HG02840 (cell line): ENCODE measurements around the gene HOXD3.

Source experiments
- ATAC-seq: cut with Tn5 transposase; IDR thresholded peaks from one replicate; pipeline ENCODE4 v1.9.1; 2021; ENCODE audit warnings: mild to moderate bottlenecking, moderate library complexity, moderate number of reproducible peaks; ENCODE audit not compliant: unreplicated experiment, low FRiP score

HOXD3 gene

GRCh38 chr2:176156807-176157498 lies at the start of gene HOXD3:
Gene HOXD3 (plus strand): TSS chr2:176157307. CDS start chr2:176169115, 11,808 bp downstream.
- ATAC-seq: no peak

GRCh38 chr2:176107731-176108181 lies 49.4 kb upstream of the HOXD3 start:
- ATAC-seq: no peak

GRCh38 chr2:176109192-176109901 lies 47.8 kb upstream of the HOXD3 start:
- no peak for ATAC-seq

DNA sequence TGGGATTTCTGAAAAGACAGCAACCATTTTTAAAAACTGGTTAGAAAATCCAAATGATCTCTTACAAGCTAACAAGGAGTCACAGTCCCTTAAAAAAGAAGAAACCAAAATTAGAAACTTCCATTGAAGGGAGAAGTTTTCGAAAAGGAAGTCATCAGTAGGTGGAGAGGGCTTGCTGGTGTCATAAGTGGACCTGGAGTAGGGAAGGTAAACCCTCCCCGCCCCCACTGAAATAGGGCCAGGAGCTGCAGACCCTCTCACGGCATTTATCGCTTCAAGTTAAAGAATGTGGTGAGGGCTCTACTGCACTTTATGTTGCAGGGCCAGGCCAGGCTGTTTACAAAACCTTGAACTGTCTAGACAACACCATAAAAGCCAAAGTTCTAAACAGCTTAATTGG lies 47.2 kb upstream of the HOXD3 start:
- ATAC-seq: no peak

DNA sequence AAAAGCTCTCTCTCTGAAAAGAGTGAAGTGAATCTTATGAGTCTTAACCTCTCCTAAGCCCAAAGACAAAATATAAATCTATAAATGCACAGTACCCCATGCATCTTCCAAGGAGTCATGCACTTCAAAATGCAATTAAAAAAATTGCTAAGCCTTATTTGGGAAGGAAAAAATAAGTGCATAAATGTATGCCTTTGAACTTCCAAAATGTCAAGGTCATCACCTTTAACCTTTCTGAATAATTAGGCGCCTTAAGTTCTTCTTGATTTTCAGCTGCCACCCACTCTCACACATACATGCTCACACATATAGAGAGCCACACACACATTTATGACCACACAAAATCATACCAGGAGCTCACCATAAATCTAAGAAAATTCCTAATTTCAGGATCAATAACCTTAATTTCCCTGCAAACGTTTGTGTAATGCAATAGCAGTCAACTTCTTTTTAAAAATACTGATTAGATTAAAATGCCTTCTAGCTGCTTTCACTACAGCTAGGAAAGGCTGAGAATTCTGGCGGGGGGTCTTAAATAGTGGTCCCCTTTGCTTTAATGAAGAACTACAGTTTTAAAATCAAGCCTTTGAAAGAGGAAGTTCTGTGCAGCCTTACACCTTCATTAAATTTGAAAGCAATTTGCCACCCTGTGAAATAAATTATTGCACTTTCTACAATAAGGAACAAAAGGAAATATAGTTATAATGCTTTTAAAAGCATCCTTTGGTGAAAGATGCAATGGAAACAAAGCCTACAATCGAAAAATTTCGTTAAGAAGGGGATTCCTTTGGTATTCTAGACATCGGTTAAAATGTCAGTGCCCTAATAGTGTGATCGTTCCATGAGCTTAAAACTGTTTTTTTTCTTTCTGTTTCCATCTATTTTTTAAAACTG lies 46.4 kb upstream of the HOXD3 start:
- no peak for ATAC-seq

DNA sequence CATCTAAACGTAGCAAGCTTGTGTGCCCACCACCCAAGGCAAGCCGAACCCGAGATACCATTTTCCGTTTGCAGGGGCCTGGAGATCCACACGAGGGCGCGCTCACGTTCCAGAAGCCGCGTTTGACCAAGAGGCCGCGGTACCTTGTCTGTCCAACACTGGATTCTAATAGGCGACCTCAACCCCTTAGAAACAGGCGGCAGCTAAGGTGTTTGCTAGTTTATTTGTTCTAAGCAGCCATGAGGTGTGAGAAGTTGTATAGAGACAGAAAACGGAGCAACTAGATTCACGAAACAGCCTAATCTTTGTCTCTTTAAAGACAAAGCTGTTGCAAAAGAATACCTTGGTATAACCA lies 45.8 kb upstream of the HOXD3 start:
- ATAC-seq: no peak

- no peak for ATAC-seq
These were observed 45.2 kb upstream of the HOXD3 start for GRCh38 chr2:176111846-176112374.

DNA sequence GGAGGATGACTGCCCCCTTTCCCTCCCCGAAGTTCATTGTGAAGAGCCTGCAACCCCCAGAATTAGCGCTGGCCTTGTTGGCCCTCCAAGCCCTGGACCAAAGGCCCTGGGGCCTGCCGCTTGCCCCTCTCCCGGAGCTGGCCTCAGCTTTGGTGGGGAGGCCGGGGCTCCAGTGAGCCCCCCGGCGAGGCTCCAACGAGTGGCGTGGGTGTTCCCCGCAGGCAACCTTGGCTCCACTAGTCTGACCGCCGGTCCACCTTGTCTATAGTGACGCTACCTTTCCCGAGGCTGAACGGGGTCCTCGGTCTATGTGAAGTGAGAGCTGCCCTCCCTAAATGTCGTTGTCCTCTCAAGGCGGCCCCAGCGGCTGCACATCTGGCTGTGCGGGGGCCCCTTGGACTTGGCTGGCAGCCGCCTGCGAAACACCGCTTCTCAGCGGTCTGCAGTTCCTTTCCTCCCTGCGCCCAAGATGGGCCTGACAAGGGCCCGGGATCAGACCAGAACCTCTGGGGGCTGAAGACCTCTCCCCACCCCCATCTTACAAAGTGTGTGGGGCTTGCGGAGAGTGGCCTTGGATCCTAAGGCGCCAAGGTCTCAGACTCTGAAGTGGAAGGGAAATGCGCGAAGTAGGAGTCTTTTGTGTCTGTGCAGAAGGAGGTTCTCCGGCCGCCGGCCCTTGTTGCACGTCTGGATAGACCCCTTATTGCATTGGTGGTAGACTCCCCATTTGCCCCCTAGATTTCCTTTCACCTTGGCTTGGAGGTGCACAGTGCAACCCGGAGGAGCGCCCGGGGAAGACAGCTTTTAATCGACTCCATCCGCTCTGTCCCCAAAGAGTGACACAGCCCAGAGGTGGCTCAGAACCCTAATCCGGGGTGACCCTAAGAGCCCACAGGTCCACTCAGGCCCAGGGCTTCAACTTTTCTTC lies 44.5 kb upstream of the HOXD3 start:
- no peak for ATAC-seq

- ATAC-seq: no peak
These were observed 42.8 kb upstream of the HOXD3 start for GRCh38 chr2:176114120-176114929.

GRCh38 chr2:176114930-176115625 lies 42.0 kb upstream of the HOXD3 start:
- no peak for ATAC-seq

- no peak for ATAC-seq
These were observed 41.0 kb upstream of the HOXD3 start, which contains the start of gene HOXD10 for GRCh38 chr2:176115883-176116813. Gene HOXD10 (plus strand): TSS chr2:176116778. CDS start chr2:176116834, 56 bp downstream.

- no peak for ATAC-seq
These were observed 39.8 kb upstream of the HOXD3 start for GRCh38 chr2:176117162-176117822.

- ATAC-seq: no peak
These were observed 39.2 kb upstream of the HOXD3 start for GRCh38 chr2:176117823-176118371.

GRCh38 chr2:176118601-176119339 lies 38.3 kb upstream of the HOXD3 start:
- ATAC-seq: no peak

DNA sequence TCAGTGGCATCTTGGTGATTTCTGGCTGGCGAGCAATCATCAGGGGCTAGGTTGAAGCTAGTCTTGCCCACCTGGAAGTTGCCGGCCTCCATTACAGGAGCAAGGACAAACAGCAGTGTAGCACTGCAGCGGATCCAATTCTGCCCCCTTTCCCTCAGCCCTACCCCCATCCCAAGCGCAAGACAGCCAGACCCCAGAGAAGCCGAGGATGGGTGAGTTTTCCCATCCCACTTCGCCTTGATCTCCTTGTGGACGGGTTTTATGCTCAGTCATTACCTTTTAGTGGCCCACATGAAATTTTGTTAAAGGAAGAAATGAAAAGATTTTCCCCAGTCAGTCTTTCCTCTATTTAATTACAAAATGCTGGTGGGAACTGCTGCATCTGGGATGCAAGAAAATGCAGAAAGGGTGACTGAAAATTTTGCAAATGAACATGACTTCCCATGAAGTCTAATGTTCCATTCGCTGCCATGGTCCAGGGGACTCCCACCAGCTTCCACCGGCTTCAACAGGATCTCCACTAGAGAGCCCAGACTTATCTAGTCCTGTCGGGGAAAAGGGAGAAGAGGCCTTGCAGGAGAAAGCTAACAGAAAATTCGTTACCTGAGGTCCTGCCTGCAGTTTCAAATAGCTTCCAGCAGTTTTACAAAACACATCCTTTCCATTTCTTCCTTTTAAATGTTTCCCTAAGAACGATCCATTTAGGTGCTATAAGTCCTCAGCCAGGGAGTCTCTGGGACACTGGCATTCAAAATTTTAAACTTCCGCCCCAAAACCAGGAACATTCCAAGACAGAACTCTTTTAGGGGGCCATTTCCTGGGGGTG lies 36.5 kb upstream of the HOXD3 start:
- ATAC-seq: no peak
